GM12891 (cell line): ENCODE data around the gene FAM241B.

ENCODE experiments used
- POLR2A ChIP-seq: IDR thresholded peaks from 2 replicates; pipeline ENCODE4 v1.6.1; 2011; ENCODE audit warnings: low read depth, low read length, control low read depth
- POLR2AphosphoS5 ChIP-seq: IDR thresholded peaks from 2 replicates; pipeline ENCODE4 v1.6.1; 2011; ENCODE audit warnings: low read depth, low read length, control low read depth
- SPI1 ChIP-seq: IDR thresholded peaks from 2 replicates; pipeline ENCODE4 v1.6.1; 2011; ENCODE audit warnings: low read depth, low read length, control low read depth
- TAF1 ChIP-seq: IDR thresholded peaks from 2 replicates; pipeline ENCODE4 v1.6.1; 2011; ENCODE audit warnings: low read depth, low read length, control low read depth

DNA sequence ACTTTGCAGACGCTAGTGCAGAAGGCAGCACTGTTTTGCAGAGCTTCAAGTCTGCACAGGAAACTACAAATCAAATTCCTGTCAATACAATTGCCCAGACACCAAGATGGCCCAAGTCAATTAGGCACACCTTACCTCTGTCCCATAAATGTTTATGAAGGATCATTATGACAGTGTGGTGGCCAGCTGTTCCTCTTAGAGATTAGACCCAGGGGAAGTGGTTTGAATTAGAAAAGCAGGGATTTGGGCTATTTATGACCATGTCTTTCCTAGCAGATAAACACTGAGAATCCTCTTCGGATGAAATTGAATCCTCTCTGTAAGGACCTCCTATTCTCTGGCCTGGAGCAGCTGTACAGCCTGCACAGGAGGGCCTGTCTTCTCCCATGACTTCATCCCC lies 46.9 kb upstream of the FAM241B start:
- TF ChIP-seq POLR2A, result no peak
- no peak for TF ChIP-seq POLR2AphosphoS5
- TF ChIP-seq TAF1, result no peak
- no peak for TF ChIP-seq SPI1
